Mesendoderm (in vitro differentiated cells): ENCODE results near the gene ARHGEF6.

Experiments used
- DNase-seq: peaks from one replicate; pipeline ENCODE4 v3.0.0; 2013
- H2AK5ac ChIP-seq: 2 replicates; pipeline ENCODE4 v1.6.1; 2013; ENCODE audit warnings: low read length, inconsistent platforms
- H2BK120ac ChIP-seq: 2 replicates; pipeline ENCODE4 v1.6.1; 2013; ENCODE audit warnings: low read depth, mild to moderate bottlenecking, low read length, moderate library complexity, mixed read lengths
- H2BK15ac ChIP-seq: replicated peaks from 2 replicates; pipeline ENCODE4 v1.6.1; 2013; ENCODE audit warnings: low read depth, mild to moderate bottlenecking, moderate library complexity
- H2BK5ac ChIP-seq: 2 replicates; pipeline ENCODE4 v1.6.1; 2013; ENCODE audit warnings: low read length, inconsistent platforms
- H3K18ac ChIP-seq: 2 replicates; pipeline ENCODE4 v1.6.1; 2013; ENCODE audit warnings: mild to moderate bottlenecking, low read length, mixed read lengths
- H3K23ac ChIP-seq: one replicate; pipeline ENCODE4 v1.6.1; 2013; ENCODE audit warnings: low read length
- H3K27ac ChIP-seq: 2 replicates; pipeline ENCODE4 v1.5.1; 2013; ENCODE audit warnings: low read depth, mild to moderate bottlenecking, inconsistent platforms, low read length, moderate library complexity
- H3K27me3 ChIP-seq: 2 replicates; pipeline ENCODE4 v1.6.1; 2013; ENCODE audit warnings: low read length, control low read depth, mild to moderate bottlenecking, inconsistent platforms; ENCODE audit not compliant: insufficient read depth, poor library complexity
- H3K36me3 ChIP-seq: 2 replicates; pipeline ENCODE4 v1.6.1; 2013; ENCODE audit warnings: low read length, inconsistent platforms; ENCODE audit not compliant: control insufficient read depth, insufficient read depth
- H3K4ac ChIP-seq: one replicate; pipeline ENCODE4 v1.6.1; 2013; ENCODE audit warnings: low read depth, mild to moderate bottlenecking, low read length, moderate library complexity
- H3K4me1 ChIP-seq: 2 replicates; pipeline ENCODE4 v1.6.1; 2013; ENCODE audit warnings: low read depth, low read length, inconsistent platforms; ENCODE audit not compliant: control insufficient read depth
- H3K4me2 ChIP-seq: 2 replicates; pipeline ENCODE4 v1.6.1; 2013; ENCODE audit warnings: low read length
- H3K4me3 ChIP-seq: 2 replicates; pipeline ENCODE4 v1.5.1; 2013; ENCODE audit warnings: mild to moderate bottlenecking, low read length
- H3K56ac ChIP-seq: one replicate; pipeline ENCODE4 v1.6.1; 2013; ENCODE audit warnings: low read length
- H3K79me1 ChIP-seq: 2 replicates; pipeline ENCODE4 v1.6.1; 2013; ENCODE audit warnings: low read length, inconsistent platforms
- H3K79me2 ChIP-seq: 2 replicates; pipeline ENCODE4 v1.6.1; 2013; ENCODE audit warnings: mild to moderate bottlenecking, low read length; ENCODE audit not compliant: control insufficient read depth, insufficient read depth
- H3K9ac ChIP-seq: 2 replicates; pipeline ENCODE4 v1.6.1; 2013; ENCODE audit warnings: low read length, inconsistent platforms
- H4K5ac ChIP-seq: one replicate; pipeline ENCODE4 v1.6.1; 2013; ENCODE audit warnings: low read length
- H4K8ac ChIP-seq: one replicate; pipeline ENCODE4 v1.6.1; 2013; ENCODE audit warnings: low read depth, mild to moderate bottlenecking, control low read depth, low read length, moderate library complexity
- WGBS: extraction: QIAGEN DNeasy Blood & Tissue Kit; methylation state at CpG from one replicate; pipeline ENCODE4 v1.1.7; 2013; ENCODE audit warnings: low lambda C conversion rate, missing lambda C conversion rate; ENCODE audit not compliant: insufficient coverage; ENCODE audit errors: extremely low coverage; 5-methylcytosine and 5-hydroxymethylcytosine counted together

ARHGEF6 gene

GRCh38 chrX:136783159-136783558 is 2.4 kb upstream of the ARHGEF6 start:
- H3K4me1 ChIP-seq = no peaks in the 10 kb centered on the region
- H3K9ac ChIP-seq = no peak overlapping the region
- no peak overlapping the region for H3K4ac ChIP-seq
- no peaks in the 10 kb centered on the region for H3K79me2 ChIP-seq
- H2AK5ac ChIP-seq = no peak overlapping the region
- no peak overlapping the region for H3K23ac ChIP-seq
- H2BK15ac ChIP-seq = no peak overlapping the region
- H3K18ac ChIP-seq = no peak overlapping the region
- H2BK120ac ChIP-seq = no peak overlapping the region
- no peak overlapping the region for H2BK5ac ChIP-seq
- H3K27ac ChIP-seq = no peak overlapping the region
- H3K56ac ChIP-seq = no peak overlapping the region
- no peak overlapping the region for H3K4me3 ChIP-seq
- no peaks in the 10 kb centered on the region for H3K36me3 ChIP-seq
- H3K27me3 ChIP-seq = no peaks in the 10 kb centered on the region
- H4K5ac ChIP-seq = no peak overlapping the region
- no peak overlapping the region for H4K8ac ChIP-seq
- H3K79me1 ChIP-seq = no peaks in the 10 kb centered on the region
- no peak overlapping the region for H3K4me2 ChIP-seq
- DNase-seq = no peak

GRCh38 chrX:136781180-136781797 is 557 bp upstream of the ARHGEF6 start:
- Histone ChIP-seq H3K23ac (no peak overlapping the region), H3K18ac (no peak overlapping the region), H3K79me2 (no peaks in the 10 kb centered on the region), H3K4ac (no peak overlapping the region), H4K5ac (no peak overlapping the region), H2BK15ac (no peak overlapping the region), H2BK5ac (no peak overlapping the region), H3K36me3 (no peaks in the 10 kb centered on the region), H3K27me3 (no peaks in the 10 kb centered on the region), H2AK5ac (no peak overlapping the region), H3K4me3 (no peak overlapping the region), H4K8ac (no peak overlapping the region), H3K4me2 (no peak overlapping the region), H3K27ac (no peak overlapping the region), H3K79me1 (no peaks in the 10 kb centered on the region), H3K4me1 (no peaks in the 10 kb centered on the region), H3K56ac (no peak overlapping the region), H3K9ac (no peak overlapping the region), H2BK120ac (no peak overlapping the region)
- no CpG with 5 or more reads among the region's 9 CpGs for WGBS
- no peak for DNase-seq

GRCh38 chrX:136780241-136780640 is 491 bp downstream of the ARHGEF6 start:
- Histone ChIP-seq H3K9ac (no peak overlapping the region), H3K56ac (no peak overlapping the region), H3K36me3 (no peaks in the 10 kb centered on the region), H3K79me2 (no peaks in the 10 kb centered on the region), H3K27me3 (no peaks in the 10 kb centered on the region), H3K4me2 (no peak overlapping the region), H4K8ac (no peak overlapping the region), H3K4ac (no peak overlapping the region), H2AK5ac (no peak overlapping the region), H3K4me3 (no peak overlapping the region), H3K27ac (no peak overlapping the region), H3K23ac (no peak overlapping the region), H3K18ac (no peak overlapping the region), H3K4me1 (no peaks in the 10 kb centered on the region), H3K79me1 (no peaks in the 10 kb centered on the region), H4K5ac (no peak overlapping the region), H2BK120ac (no peak overlapping the region), H2BK5ac (no peak overlapping the region), H2BK15ac (no peak overlapping the region)
- no peak for DNase-seq
- WGBS = no CpG with 5 or more reads among the region's 2 CpGs

GRCh38 chrX:136779346-136779781 is 1.4 kb downstream of the ARHGEF6 start:
- Histone ChIP-seq H4K5ac (no peak overlapping the region), H2BK5ac (no peak overlapping the region), H3K18ac (no peak overlapping the region), H4K8ac (no peak overlapping the region), H3K27me3 (no peaks in the 10 kb centered on the region), H3K4me3 (no peak overlapping the region), H3K9ac (no peak overlapping the region), H3K23ac (no peak overlapping the region), H2AK5ac (no peak overlapping the region), H3K4me2 (no peak overlapping the region), H3K36me3 (no peaks in the 10 kb centered on the region), H3K79me2 (no peaks in the 10 kb centered on the region), H2BK15ac (no peak overlapping the region), H3K4ac (no peak overlapping the region), H3K27ac (no peak overlapping the region), H2BK120ac (no peak overlapping the region), H3K4me1 (no peaks in the 10 kb centered on the region), H3K56ac (no peak overlapping the region), H3K79me1 (no peaks in the 10 kb centered on the region)
- DNase-seq = no peak
- no CpG with 5 or more reads among the region's 4 CpGs for WGBS

- Histone ChIP-seq H3K9ac (no peak overlapping the region), H3K4me1 (no peaks in the 10 kb centered on the region), H3K79me2 (no peaks in the 10 kb centered on the region), H3K27ac (no peak overlapping the region), H3K56ac (no peak overlapping the region), H4K5ac (no peak overlapping the region), H3K4me3 (no peak overlapping the region), H3K36me3 (no peaks in the 10 kb centered on the region), H3K27me3 (no peaks in the 10 kb centered on the region), H2AK5ac (no peak overlapping the region), H3K4me2 (no peak overlapping the region), H3K4ac (no peak overlapping the region), H2BK120ac (no peak overlapping the region), H4K8ac (no peak overlapping the region), H2BK5ac (no peak overlapping the region), H2BK15ac (no peak overlapping the region), H3K23ac (no peak overlapping the region), H3K18ac (no peak overlapping the region), H3K79me1 (no peaks in the 10 kb centered on the region)
- DNase-seq = no peak
Observed at GRCh38 chrX:136778916-136779315, 1.8 kb downstream of the ARHGEF6 start.

- Histone ChIP-seq H3K4me2 (no peak overlapping the region), H4K5ac (no peak overlapping the region), H3K79me1 (no peaks in the 10 kb centered on the region), H2BK15ac (no peak overlapping the region), H2BK5ac (no peak overlapping the region), H3K9ac (no peak overlapping the region), H3K36me3 (no peaks in the 10 kb centered on the region), H2BK120ac (no peak overlapping the region), H3K4ac (no peak overlapping the region), H3K79me2 (no peaks in the 10 kb centered on the region), H3K18ac (no peak overlapping the region), H2AK5ac (no peak overlapping the region), H3K56ac (no peak overlapping the region), H3K23ac (no peak overlapping the region), H3K4me1 (no peaks in the 10 kb centered on the region), H3K27ac (no peak overlapping the region), H4K8ac (no peak overlapping the region), H3K27me3 (no peaks in the 10 kb centered on the region), H3K4me3 (no peak overlapping the region)
- no CpG with 5 or more reads among the region's 3 CpGs for WGBS
- DNase-seq = no peak
Observed at GRCh38 chrX:136778020-136778419, 2.7 kb downstream of the ARHGEF6 start.
